ENCODE measurements around the gene ARL16. TPM values are rescaled to one million over a fixed set of nuclear protein-coding genes. Genes with fewer than 3 reads are reported as not detected.

Gene ARL16
- total and polyA plus RNA-seq, 2 experiments from 2014 or later = 40.4 to 54.9 TPM

- TF ChIP-seq CREB1 (CRISPR knock-in tag; IDR thresholded peaks at IDR 0.05; ENCODE audit: low read depth) = no peak
- no peak for TF ChIP-seq ETS1 (IDR thresholded peaks at IDR 0.05)
- TF ChIP-seq CTCF (conservative IDR thresholded peaks at IDR 0.05; ENCODE audit: low read depth in 2 of 2) = no peak
- no peak for TF ChIP-seq ZNF331 (CRISPR knock-in tag; IDR thresholded peaks at IDR 0.05; ENCODE audit: low read depth)
- TF ChIP-seq JUNB (IDR thresholded peaks at IDR 0.05; ENCODE audit: unreplicated experiment) = no peak
- no peak for TF ChIP-seq EZH2 (IDR thresholded peaks at IDR 0.05; ENCODE audit: low read depth, unreplicated experiment)
- no peak for TF ChIP-seq REST (IDR thresholded peaks at IDR 0.05; ENCODE audit: unreplicated experiment)
- no peak for TF ChIP-seq POLR2AphosphoS5 (IDR thresholded peaks at IDR 0.05; ENCODE audit: low read depth)
- TF ChIP-seq STAT1 (IDR thresholded peaks at IDR 0.05; ENCODE audit: unreplicated experiment) = no peak
- TF ChIP-seq EZH2phosphoT487 (IDR thresholded peaks at IDR 0.05; ENCODE audit: unreplicated experiment) = no peak
Measured at GRCh38 chr17:81640011-81640410, 43.6 kb downstream of the ARL16 start (continued).

GRCh38 chr17:81638683-81639082 is 44.9 kb downstream of the ARL16 start:
- peaks cover 10% of the 10 kb centered on the region; the same call in 1 of the 2 replicates for H3F3A ChIP-seq (replicated peaks; ENCODE audit: low read depth)
- H3K27ac ChIP-seq (ENCODE audit: low read depth) = no peak overlapping the region
- H3K4me2 ChIP-seq = no peak overlapping the region
- peaks cover 8% of the 10 kb centered on the region; the same call in 2 of the 3 replicates for H3K36me3 Mint-ChIP-seq (ENCODE audit: low read depth)
- H2AFZ ChIP-seq = no peak overlapping the region
- no peak for TF ChIP-seq CREB1 (CRISPR knock-in tag; IDR thresholded peaks at IDR 0.05; ENCODE audit: low read depth)
- no peak for TF ChIP-seq CTCF (conservative IDR thresholded peaks at IDR 0.05; ENCODE audit: low read depth in 2 of 2)
- TF ChIP-seq POLR2AphosphoS5 (IDR thresholded peaks at IDR 0.05; ENCODE audit: low read depth) = no peak
- TF ChIP-seq ZNF331 (CRISPR knock-in tag; IDR thresholded peaks at IDR 0.05; ENCODE audit: low read depth) = no peak
- TF ChIP-seq STAT1 (IDR thresholded peaks at IDR 0.05; ENCODE audit: unreplicated experiment) = no peak
- TF ChIP-seq EZH2 (IDR thresholded peaks at IDR 0.05; ENCODE audit: low read depth, unreplicated experiment) = no peak
- no peak for TF ChIP-seq EZH2phosphoT487 (IDR thresholded peaks at IDR 0.05; ENCODE audit: unreplicated experiment)
- no peak for TF ChIP-seq ZNF114 (CRISPR knock-in tag; IDR thresholded peaks at IDR 0.05)
- H3K27me3 Mint-ChIP-seq (ENCODE audit: insufficient read depth, low read depth, poor library complexity) = no peaks in the 10 kb centered on the region
- H3K79me2 ChIP-seq (replicated peaks; ENCODE audit: insufficient read depth) = peaks cover 29% of the 10 kb centered on the region
- peaks cover 7% of the 10 kb centered on the region for H3K4me1 ChIP-seq (ENCODE audit: insufficient read depth)
- H3K9me2 ChIP-seq (ENCODE audit: insufficient read depth) = no peaks in the 10 kb centered on the region
- no peaks in the 10 kb centered on the region; the same call in 1 of the 3 replicates for H3K9me3 Mint-ChIP-seq
- H4K20me1 ChIP-seq (replicated peaks; ENCODE audit: insufficient read depth) = peaks cover 15% of the 10 kb centered on the region
- H3K36me3 ChIP-seq (ENCODE audit: insufficient read depth) = no peaks in the 10 kb centered on the region
- peak overlapping the region; percentile 44 for H3K4me3 Mint-ChIP-seq
- no peak for ATAC-seq
- H3K4me1 Mint-ChIP-seq = peaks cover 9% of the 10 kb centered on the region
- DNase-seq (ENCODE audit: low spot score) = no peak
- no peak overlapping the region for H3K27ac Mint-ChIP-seq
- no peaks in the 10 kb centered on the region for H3K27me3 ChIP-seq (ENCODE audit: insufficient read depth)
- H3K4me3 ChIP-seq = no peak overlapping the region

Data from GM23338 (cell line).